ENCODE results near the gene ASB14.

Gene ASB14

DNA sequence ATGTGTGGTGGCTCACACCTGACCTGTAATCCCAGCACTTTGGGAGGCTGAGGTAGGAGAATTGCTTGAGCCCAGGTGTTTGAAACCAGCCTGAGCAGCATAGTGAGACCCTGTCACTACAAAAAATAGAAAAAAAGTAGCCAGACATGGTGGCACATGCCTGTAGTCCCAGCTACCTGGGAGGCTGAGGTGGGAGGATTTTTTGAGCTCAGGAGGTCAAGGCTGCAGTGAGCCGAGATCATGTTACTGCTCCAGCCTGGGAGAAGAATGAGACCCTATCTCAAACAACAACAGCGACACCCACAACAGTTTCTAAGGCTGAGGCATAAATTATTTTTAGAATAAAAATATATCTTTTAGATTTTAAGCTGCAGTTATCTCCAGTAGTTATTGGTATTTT lies 58.7 kb downstream of the ASB14 start:
- no peak for TF ChIP-seq CTCF (IDR thresholded peaks at IDR 0.05; ENCODE audit: control extremely low read depth, extremely low read depth, low read depth, missing control alignments)
- DNase-seq (ENCODE audit: extremely low spot score) = no peak
- POLR2A ChIA-PET = no interaction called here
- CTCF ChIA-PET = interaction anchor here (1.1 to 2.4 kb wide), 4 partner anchors 10 to 55 kb away, joined by 3 to 11 read pairs (median 6); no protein-coding TSS in a partner anchor

GRCh38 chr3:57230006-57230405 lies 62.5 kb downstream of the ASB14 start:
- no peak for TF ChIP-seq CTCF (IDR thresholded peaks at IDR 0.05; ENCODE audit: control extremely low read depth, extremely low read depth, low read depth, missing control alignments)
- DNase-seq (ENCODE audit: extremely low spot score) = no peak
- CTCF ChIA-PET = no interaction called here
- POLR2A ChIA-PET = no interaction called here

GRCh38 chr3:57227930-57228751 lies 64.3 kb downstream of the ASB14 start:
- ChIA-PET CTCF (interaction anchor here (1.0 to 1.9 kb wide), 5 partner anchors 10 to 170 kb away, joined by 3 to 5 read pairs (median 5); partner anchors contain the start of gene HESX1), POLR2A (no interaction called here)
- DNase-seq (ENCODE audit: extremely low spot score) = peak; percentile 42
- no peak for TF ChIP-seq CTCF (IDR thresholded peaks at IDR 0.05; ENCODE audit: control extremely low read depth, extremely low read depth, low read depth, missing control alignments)

DNA sequence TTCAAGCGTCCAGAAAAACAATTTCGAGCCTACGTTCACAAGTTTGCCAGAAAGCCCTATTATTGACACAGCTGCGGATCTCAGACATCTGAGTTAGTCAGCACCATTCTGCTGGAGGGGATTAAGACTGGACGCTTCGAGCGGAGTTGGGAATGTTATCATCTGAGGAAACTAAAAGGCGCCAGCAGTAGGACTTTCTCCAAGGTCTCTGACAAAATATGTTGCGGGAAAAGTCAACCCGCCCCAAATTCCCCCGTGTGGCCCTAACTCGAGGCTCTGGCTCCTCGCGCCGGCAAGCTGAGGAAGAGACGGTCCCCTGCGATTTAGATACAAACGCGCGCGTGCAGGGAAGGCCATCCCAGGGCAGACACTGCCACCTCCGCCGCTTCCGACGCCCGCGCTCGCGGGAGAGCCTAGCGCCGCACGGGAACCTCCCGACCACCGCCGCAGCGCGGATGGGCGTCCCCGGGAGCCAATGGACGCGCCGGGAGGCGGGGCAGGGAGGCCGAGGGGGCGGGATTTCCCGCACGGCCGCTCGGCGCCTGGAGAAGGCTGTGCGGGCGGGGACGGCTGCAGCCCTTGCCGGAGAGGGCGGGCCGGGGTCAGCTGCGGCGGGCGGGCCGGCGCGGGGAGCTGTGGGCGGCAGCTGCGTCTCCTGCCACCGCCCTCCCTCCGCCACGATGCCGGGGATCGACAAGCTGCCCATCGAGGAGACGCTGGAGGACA lies 65.1 kb downstream of the ASB14 start, which contains the start of gene APPL1:
Gene APPL1 (plus strand): TSS at position 526 of the 726 bp plus-strand sequence. CDS start 155 bp downstream, at position 681.
- ChIA-PET CTCF (interaction anchor here (1.0 to 1.9 kb wide), 5 partner anchors 10 to 171 kb away, joined by 3 to 5 read pairs (median 5); partner anchors contain the start of gene HESX1), POLR2A (no interaction called here)
- peak; percentile 99 for DNase-seq (ENCODE audit: extremely low spot score)
- TF ChIP-seq CTCF (IDR thresholded peaks at IDR 0.05; ENCODE audit: control extremely low read depth, extremely low read depth, low read depth, missing control alignments) = no peak

DNA sequence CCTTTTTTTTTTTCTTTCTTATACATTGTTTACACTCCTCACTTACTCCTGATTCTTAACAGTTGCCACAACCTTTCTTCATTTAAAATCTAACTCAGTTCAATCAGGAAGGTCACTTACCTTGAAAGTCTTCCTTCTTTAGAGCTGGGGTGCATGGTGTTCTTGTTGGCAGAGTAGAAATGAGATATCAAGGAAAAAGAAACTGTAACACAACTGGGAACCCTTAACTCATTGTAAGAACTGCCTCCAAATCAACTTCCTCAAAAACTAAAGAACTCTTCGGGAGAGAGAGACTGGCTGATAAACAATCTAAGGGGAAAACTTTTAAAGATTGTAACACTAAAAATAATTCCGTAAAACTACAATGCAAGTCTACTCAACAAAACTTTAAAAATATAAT lies 66.3 kb downstream of the ASB14 start:
- no peak for TF ChIP-seq CTCF (IDR thresholded peaks at IDR 0.05; ENCODE audit: control extremely low read depth, extremely low read depth, low read depth, missing control alignments)
- ChIA-PET CTCF (no interaction called here), POLR2A (no interaction called here)
- DNase-seq (ENCODE audit: extremely low spot score) = no peak

GRCh38 chr3:57224856-57225255 lies 67.6 kb downstream of the ASB14 start:
- no peak for DNase-seq (ENCODE audit: extremely low spot score)
- ChIA-PET POLR2A (no interaction called here), CTCF (interaction anchor here (0.9 kb wide), 1 partner anchor 29 kb away, joined by 3 read pairs; no protein-coding TSS in a partner anchor)
- no peak for TF ChIP-seq CTCF (IDR thresholded peaks at IDR 0.05; ENCODE audit: control extremely low read depth, extremely low read depth, low read depth, missing control alignments)
